ENCODE measurements around the gene SLC4A1. TPM values are rescaled to one million over a fixed set of nuclear protein-coding genes. Genes with fewer than 3 reads are reported as not detected.

The SLC4A1 gene
- total and polyA plus RNA-seq, 2 donors (not counting 3 experiments of a cell fraction or from before 2014, with no cell fraction given) = not detected

GRCh38 chr17:44262654-44263225 is 5.2 kb downstream of the SLC4A1 start:
- dilution Hi-C loops (cut with MboI; ENCODE audit: extremely low pct_ligation_motif_present, low sequenced_read_pairs) = no loop called here
- intact Hi-C loops (cut with micrococcal nuclease) = no loop called here
- no peaks in the 10 kb centered on the region for H3K9me3 ChIP-seq (replicated peaks; ENCODE audit: control insufficient read depth, insufficient read depth, low read length)
- CTCF ChIA-PET = no interaction called here
- no peak overlapping the region for H2AFZ ChIP-seq (ENCODE audit: low read depth, low read length)
- no peak overlapping the region for H3K4me2 ChIP-seq (ENCODE audit: insufficient read depth, low read length)
- POLR2A ChIA-PET = no interaction called here
- H4K20me1 ChIP-seq (replicated peaks; ENCODE audit: control insufficient read depth, extremely low read depth, insufficient read depth, low read length) = no peaks in the 10 kb centered on the region
- H3K27me3 ChIP-seq (ENCODE audit: control insufficient read depth in 2 of 2, insufficient read depth in 2 of 2, low read length in 2 of 2) = no peaks in the 10 kb centered on the region
- no peak overlapping the region for H3K9ac ChIP-seq (replicated peaks; ENCODE audit: extremely low read depth, insufficient read depth, low read length)
- no peaks in the 10 kb centered on the region for H3K36me3 ChIP-seq (ENCODE audit: control insufficient read depth in 2 of 2, extremely low read depth in 1 of 2, insufficient read depth in 2 of 2, low read length in 2 of 2)
- no peaks in the 10 kb centered on the region for H3K9me1 ChIP-seq (replicated peaks; ENCODE audit: control insufficient read depth, extremely low read depth, insufficient read depth, low read length)
- no peak for TF ChIP-seq CTCF (IDR thresholded peaks at IDR 0.05; ENCODE audit: extremely low read depth in 1 of 2, insufficient read depth in 1 of 2, low read depth in 1 of 2, low read length in 2 of 2)
- TF ChIP-seq GATA2 (IDR thresholded peaks at IDR 0.05; ENCODE audit: insufficient read depth, insufficient read length, low read depth, low read length) = no peak
- no peak for TF ChIP-seq MAX (IDR thresholded peaks at IDR 0.05; ENCODE audit: insufficient read depth, insufficient read length)
- TF ChIP-seq POLR2AphosphoS5 (IDR thresholded peaks at IDR 0.05; ENCODE audit: insufficient read depth, low read depth, low read length) = no peak
- TF ChIP-seq FOS (IDR thresholded peaks at IDR 0.05; ENCODE audit: borderline replicate concordance, insufficient read depth, low read length) = no peak
- no peak for TF ChIP-seq EZH2 (IDR thresholded peaks at IDR 0.05; ENCODE audit: borderline replicate concordance, low read depth, low read length, severe bottlenecking)
- no peak for TF ChIP-seq POLR2A (IDR thresholded peaks at IDR 0.05; ENCODE audit: low read depth, low read length)
- no peak for TF ChIP-seq MYC (IDR thresholded peaks at IDR 0.05; ENCODE audit: low read depth, low read length)
- TF ChIP-seq JUN (IDR thresholded peaks at IDR 0.05; ENCODE audit: borderline replicate concordance, insufficient read depth, insufficient read length, low read depth) = no peak
- H3K79me2 ChIP-seq (ENCODE audit: control insufficient read depth, insufficient read depth, low read length) = no peaks in the 10 kb centered on the region
- H3K4me1 ChIP-seq (ENCODE audit: control insufficient read depth, extremely low read depth, insufficient read depth, low read length) = no peaks in the 10 kb centered on the region
- DNase-seq (ENCODE audit: low read depth, low spot score) (no peak), FAIRE-seq (no peak)
- H3K27ac ChIP-seq (ENCODE audit: insufficient read depth, low read depth, low read length) = no peak overlapping the region
- no peak overlapping the region for H3K4me3 ChIP-seq (replicated peaks in 1 of 3; ENCODE audit: insufficient read depth in 1 of 3, low read depth in 1 of 3, low read length in 3 of 3)
- BruUV-seq (replicated peaks) = no TSS peak

Measured in endothelial cell of umbilical vein (primary cell).